Gastrocnemius medialis (tissue), 4 donors: ENCODE measurements around the gene SPAAR. TPM values are rescaled to one million over a fixed set of nuclear protein-coding genes. Genes with fewer than 3 reads are reported as not detected.
"Not testable (repeated sequence)": the region's sequence is repeated elsewhere in the genome, so short reads cannot be mapped to it uniquely, and the experiment has no call there.

Source experiments
- ATAC-seq, 2 donors: fragments of 150-250 bp; one replicate each; pipeline ENCODE4 v1.9.1; 2016
- DNase-seq, 2 donors: peaks; one replicate each; pipeline ENCODE4 v3.0.0-alpha.2; 2019
- H3K27ac ChIP-seq, 4 donors: fragments of 200-600 bp; sonication (generic); 1 replicate in 1 of 4; 2 replicates in 3 of 4; pipeline ENCODE4 v1.5.1; 2016 to 2018; ENCODE audit warnings: mild to moderate bottlenecking in 2 of 4, moderate library complexity in 1 of 4
- H3K27me3 ChIP-seq, 3 donors: fragments of 200-600 bp; sonication (generic) in 2 of 3; 1 replicate in 1 of 3; 2 replicates in 2 of 3; pipeline versions ENCODE4 v1.5.1 to v1.6.0; 2016 to 2019; ENCODE audit warnings: mild to moderate bottlenecking in 1 of 3, moderate library complexity in 1 of 3
- H3K36me3 ChIP-seq, 2 donors: fragments of 200-600 bp; sonication (generic) in 1 of 2; one replicate each; pipeline ENCODE4 v1.5.1; 2017 to 2018
- H3K4me1 ChIP-seq, 2 donors: fragments of 200-600 bp; sonication (generic) in 1 of 2; one replicate each; pipeline ENCODE4 v1.5.1; 2016 to 2017; ENCODE audit warnings: mild to moderate bottlenecking in 2 of 2
- H3K4me3 ChIP-seq, 4 donors: fragments of 200-600 bp; sonication (generic) in 3 of 4; 1 replicate in 1 of 4; 2 replicates in 3 of 4; pipeline ENCODE4 v1.5.1; 2016 to 2019; ENCODE audit warnings: mild to moderate bottlenecking in 2 of 4
- H3K9me3 ChIP-seq, 3 donors: fragments of 200-600 bp; sonication (generic) in 2 of 3; 1 replicate in 1 of 3; 2 replicates in 2 of 3; pipeline ENCODE4 v1.5.1; 2016 to 2019
- CTCF ChIP-seq, 5 experiments: fragments of 450-650 bp in 3 of 5; fragments of 200-600 bp in 2 of 5; sonication (generic) in 2 of 5; IDR thresholded peaks in 4 of 5; conservative IDR thresholded peaks in 1 of 5; 1 replicate in 4 of 5; 2 replicates in 1 of 5; pipeline ENCODE4 v1.5.1; 2016 to 2019; ENCODE audit warnings: antibody characterized with exemption in 5 of 5, mild to moderate bottlenecking in 3 of 5, moderate library complexity in 3 of 5
- POLR2A ChIP-seq, 2 donors: fragments of 450-650 bp; IDR thresholded peaks; one replicate each; pipeline ENCODE4 v1.6.1; 2017; ENCODE audit warnings: antibody characterized with exemption in 2 of 2, mild to moderate bottlenecking in 2 of 2, moderate library complexity in 2 of 2
- in situ Hi-C, 4 donors: fragments of 200-750 bp; cut with MboI; loops; one replicate each; pipeline versions ENCODE4 v1.15.0 to v1.8.0; 2017; ENCODE audit warnings: low sequenced_read_pairs in 4 of 4
- intact Hi-C: fragments of 100-400 bp; cut with DNase I; formaldehyde crosslinking; loops from one replicate; pipeline ENCODE4 v1.15.1; 2023; ENCODE audit warnings: low total_unique reads
- total RNA-seq, 4 donors: library from RNA; depleted of rRNA; stranded (reverse); fragments of >200 nt; gene quantifications; one replicate each; pipeline versions ENCODE4 v1.1.0 to v1.2.3, GENCODE V29; 2016

Gene SPAAR
- total RNA-seq, 4 donors from 2014 or later = 1.3 to 4.4 (median 2.5) TPM

GRCh38 chr9:35882263-35882848, 26.9 kb upstream of the SPAAR start:
- Histone ChIP-seq H3K27ac (no peak overlapping the region), H3K9me3 (no peaks in the 10 kb centered on the region), H3K4me1 (no peaks in the 10 kb centered on the region), H3K27me3 (no peaks in the 10 kb centered on the region), H3K4me3 (no peak overlapping the region), H3K36me3 (no peaks in the 10 kb centered on the region)
- in situ Hi-C loops = loop anchor here in 3 of 4 donors (5.0 kb wide), 2 partner anchors 90 to 95 kb away; partner anchors contain the start of gene NPR2 (in 1 of the 3)
- ATAC-seq (peak; percentile 90 to 92), DNase-seq (peak; percentile 57 to 77)
- intact Hi-C loops = loop anchor here (1.0 to 5.0 kb wide), 3 partner anchors 55 to 236 kb away; partner anchors contain the start of genes FAM221B and TMEM8B
- TF ChIP-seq POLR2A (IDR thresholded peaks at IDR 0.05) = no peak
- peak; percentile 88 to 98 (median 92) for TF ChIP-seq CTCF (IDR thresholded peaks at IDR 0.05 in 4 of 5, conservative IDR thresholded peaks at IDR 0.05 in 1 of 5)

- no peaks in the 10 kb centered on the region for H3K9me3 ChIP-seq
- ATAC-seq (no peak), DNase-seq (no peak)
- H3K4me1 ChIP-seq = no peaks in the 10 kb centered on the region
- intact Hi-C loops = loop anchor here (1.0 to 5.0 kb wide), 3 partner anchors 56 to 237 kb away; partner anchors contain the start of genes FAM221B and TMEM8B
- H3K27ac ChIP-seq = no peak overlapping the region
- no peak overlapping the region for H3K4me3 ChIP-seq
- no peaks in the 10 kb centered on the region for H3K27me3 ChIP-seq
- H3K36me3 ChIP-seq = no peaks in the 10 kb centered on the region
- TF ChIP-seq CTCF (IDR thresholded peaks at IDR 0.05 in 4 of 5, conservative IDR thresholded peaks at IDR 0.05 in 1 of 5) (no peak), POLR2A (IDR thresholded peaks at IDR 0.05) (no peak)
- in situ Hi-C loops = loop anchor here in 3 of 4 donors (5.0 kb wide), 2 partner anchors 91 to 96 kb away; partner anchors contain the start of gene NPR2 (in 1 of the 3)
Observed at GRCh38 chr9:35882996-35883395, 26.3 kb upstream of the SPAAR start.

- not testable (repeated sequence) for H3K27ac ChIP-seq, H3K27me3 ChIP-seq, ATAC-seq, H3K4me1 ChIP-seq, DNase-seq, H3K36me3 ChIP-seq, H3K4me3 ChIP-seq, H3K9me3 ChIP-seq
- intact Hi-C loops = loop anchor here (5.0 kb wide), 1 partner anchor 58 kb away; the partner anchor contains the start of genes FAM221B and TMEM8B
- in situ Hi-C loops = loop anchor here in 3 of 4 donors (5.0 kb wide), 2 partner anchors 93 to 98 kb away; partner anchors contain the start of gene NPR2 (in 1 of the 3)
Observed at GRCh38 chr9:35884908-35885307, 24.4 kb upstream of the SPAAR start.

DNA sequence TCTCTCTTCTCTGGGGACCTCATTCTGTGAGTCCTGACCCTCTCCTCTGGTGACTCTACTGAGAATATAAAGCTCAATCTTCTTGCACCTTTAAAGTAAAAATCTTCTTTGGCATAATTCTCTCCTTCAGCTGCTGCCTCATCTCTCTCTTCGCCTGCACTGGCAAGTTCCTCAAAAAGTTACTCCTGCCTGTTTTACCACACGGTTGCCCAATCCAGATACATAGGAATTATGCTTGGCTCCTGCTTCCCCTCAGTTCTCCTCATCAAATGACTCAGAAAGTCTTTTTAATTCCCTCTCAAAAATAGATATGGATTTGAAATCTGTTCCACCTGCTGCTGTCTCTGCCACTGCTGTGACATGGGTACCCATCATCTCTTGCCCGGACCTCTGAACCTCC, 17.6 kb upstream of the SPAAR start:
- intact Hi-C loops (no loop called here), in situ Hi-C loops (no loop called here)
- no peak for TF ChIP-seq POLR2A (IDR thresholded peaks at IDR 0.05)
- no peak for TF ChIP-seq CTCF (IDR thresholded peaks at IDR 0.05 in 4 of 5, conservative IDR thresholded peaks at IDR 0.05 in 1 of 5)
- DNase-seq = no peak
- Histone ChIP-seq H3K4me3 (no peak overlapping the region), H3K27me3 (peaks cover 0 to 3% (median 0%) of the 10 kb centered on the region in 3 donors), H3K36me3 (no peaks in the 10 kb centered on the region), H3K4me1 (no peaks in the 10 kb centered on the region), H3K27ac (no peak overlapping the region), H3K9me3 (no peaks in the 10 kb centered on the region)
- no peak for ATAC-seq

- Histone ChIP-seq H3K27me3 (peaks cover 0 to 3% (median 0%) of the 10 kb centered on the region in 3 donors), H3K4me1 (no peaks in the 10 kb centered on the region), H3K9me3 (no peaks in the 10 kb centered on the region), H3K4me3 (no peak overlapping the region), H3K27ac (no peak overlapping the region), H3K36me3 (no peaks in the 10 kb centered on the region)
- ATAC-seq (no peak), DNase-seq (no peak)
- in situ Hi-C loops (no loop called here), intact Hi-C loops (no loop called here)
- no peak for TF ChIP-seq CTCF (IDR thresholded peaks at IDR 0.05 in 4 of 5, conservative IDR thresholded peaks at IDR 0.05 in 1 of 5)
- TF ChIP-seq POLR2A (IDR thresholded peaks at IDR 0.05) = no peak
Observed at GRCh38 chr9:35892051-35892450, 17.2 kb upstream of the SPAAR start.
